Ureter (tissue), 1 donor: ENCODE measurements around the gene IL1B. TPM values are rescaled to one million over a fixed set of nuclear protein-coding genes. Genes with fewer than 3 reads are reported as not detected.
"Not testable (repeated sequence)": the region's sequence is repeated elsewhere in the genome, so short reads cannot be mapped to it uniquely, and the experiment has no call there.

Source experiments
- DNase-seq: peaks from one replicate; pipeline ENCODE4 v3.0.0-alpha.2; 2020; ENCODE audit warnings: low spot score
- total RNA-seq: library from RNA; stranded (reverse); gene quantifications from one replicate; pipeline ENCODE4 v1.2.4, GENCODE V29; 2023
- donor health status: DM: yes; HTN: yes; CAD: no.

Gene IL1B
- total RNA-seq = 3.5 TPM

GRCh38 chr2:112836695-112837117, at the start of gene IL1B:
TSS of gene IL1B (minus strand) at chr2:112836779. CDS start at chr2:112836229, 550 bp downstream.
- DNase-seq = no peak

- no peak for DNase-seq
Observed at GRCh38 chr2:112886291-112886690, 49.7 kb upstream of the IL1B start.

GRCh38 chr2:112885506-112885902, 48.9 kb upstream of the IL1B start:
- no peak for DNase-seq

DNA sequence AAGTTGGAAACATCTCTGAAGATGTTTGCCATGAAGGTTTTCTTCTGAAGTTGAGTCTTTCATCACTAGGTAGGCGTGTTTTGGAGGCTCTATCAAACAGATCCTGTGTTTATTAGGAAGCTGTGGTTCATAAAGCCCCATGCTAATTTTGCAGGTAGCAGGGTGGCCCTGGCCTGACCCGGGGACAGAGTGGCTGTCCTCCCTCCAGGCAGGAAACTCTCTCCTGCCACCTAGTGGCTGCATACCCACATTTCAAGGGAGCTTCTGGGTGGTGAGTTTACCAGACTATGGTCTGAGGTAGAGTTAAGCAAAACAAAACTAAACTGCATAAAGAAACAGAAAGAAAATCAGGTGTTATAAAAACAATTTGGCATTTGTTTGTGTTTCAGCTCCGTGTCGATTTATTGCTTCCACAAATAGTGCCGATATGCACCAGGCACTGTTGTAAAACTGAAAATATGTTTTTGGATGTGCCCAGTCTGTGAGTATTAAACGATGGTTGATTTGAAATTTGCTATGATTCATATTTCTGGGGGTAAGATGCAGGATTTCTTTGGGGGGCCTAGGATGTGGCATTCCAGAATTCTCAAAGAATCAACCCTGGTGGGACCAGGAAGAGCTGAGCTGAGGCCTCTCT, 48.4 kb upstream of the IL1B start:
- no peak for DNase-seq

- DNase-seq = no peak
Observed at GRCh38 chr2:112883669-112884068, 47.1 kb upstream of the IL1B start.

- DNase-seq = no peak
Observed at GRCh38 chr2:112881217-112881985, 44.8 kb upstream of the IL1B start.

- no peak for DNase-seq
Observed at GRCh38 chr2:112880696-112881095, 44.1 kb upstream of the IL1B start.

DNA sequence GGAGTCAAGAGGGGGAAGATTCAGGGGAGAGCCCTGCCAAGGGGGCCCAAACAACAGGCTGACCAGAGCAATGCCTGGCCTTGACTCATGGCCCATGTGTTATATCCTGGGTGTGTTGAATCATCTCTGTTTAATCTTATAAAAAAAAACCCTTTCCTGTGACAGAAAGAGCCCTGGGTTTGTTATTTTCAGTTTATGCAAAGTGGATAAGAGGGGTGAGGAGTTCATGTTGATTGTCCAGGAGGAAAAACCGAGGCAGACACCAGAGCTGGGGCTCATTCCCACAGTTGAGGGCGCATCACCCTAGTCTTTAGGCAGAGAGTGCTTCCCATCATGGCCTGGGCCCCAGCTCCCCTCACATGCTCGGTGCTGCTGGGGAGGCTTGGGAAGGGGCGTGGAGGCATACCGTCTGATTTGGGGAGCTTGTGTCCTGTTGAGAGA, 43.5 kb upstream of the IL1B start:
- DNase-seq = no peak

DNA sequence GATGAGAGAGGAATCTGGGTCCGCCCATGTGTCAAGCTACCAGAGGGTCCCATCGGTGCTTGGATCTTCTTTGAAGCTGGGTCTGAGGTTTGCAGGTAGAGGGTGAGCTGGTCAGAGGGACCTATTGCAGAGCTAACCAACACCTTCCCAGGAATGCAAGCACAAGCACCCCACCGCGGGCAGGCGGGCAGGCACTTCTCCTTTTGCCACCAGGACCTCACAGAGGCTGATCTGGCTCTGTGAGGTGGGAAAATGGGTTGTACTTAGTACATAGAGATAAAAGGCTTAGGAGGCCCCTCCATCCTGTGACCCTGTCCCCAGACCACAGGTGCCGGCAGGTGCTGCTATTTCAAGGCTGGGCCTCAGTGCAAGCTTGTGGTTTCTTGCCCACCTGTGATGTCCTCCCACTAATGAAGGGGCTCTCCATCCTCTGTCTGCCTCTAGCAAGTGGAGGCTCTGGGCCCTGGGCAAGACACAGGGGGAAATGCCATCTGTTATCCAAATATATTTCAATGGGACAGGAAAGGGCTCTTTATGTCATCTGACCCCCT, 43.0 kb upstream of the IL1B start:
- DNase-seq = no peak

- no peak for DNase-seq
Observed at GRCh38 chr2:112877423-112877822, 40.8 kb upstream of the IL1B start.

DNA sequence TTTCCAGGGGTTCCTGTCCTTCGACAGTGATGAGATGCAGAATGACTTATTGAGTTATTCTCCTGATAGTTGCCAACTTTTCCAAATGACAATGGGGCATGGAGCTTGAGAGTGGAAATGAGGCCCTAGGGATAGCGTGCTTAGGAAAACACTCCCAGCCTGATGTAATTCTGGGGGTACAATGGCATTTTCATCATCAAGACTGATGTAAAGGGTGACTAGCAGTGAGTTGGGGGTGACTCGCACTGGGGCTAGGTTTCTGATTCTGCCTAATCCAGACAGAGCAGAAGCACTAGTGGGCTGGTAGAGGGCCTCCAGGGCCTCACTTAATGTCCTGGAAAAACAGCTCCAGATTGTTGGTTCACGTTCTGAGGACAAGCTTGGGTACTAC, 40.4 kb upstream of the IL1B start:
- DNase-seq = no peak

DNA sequence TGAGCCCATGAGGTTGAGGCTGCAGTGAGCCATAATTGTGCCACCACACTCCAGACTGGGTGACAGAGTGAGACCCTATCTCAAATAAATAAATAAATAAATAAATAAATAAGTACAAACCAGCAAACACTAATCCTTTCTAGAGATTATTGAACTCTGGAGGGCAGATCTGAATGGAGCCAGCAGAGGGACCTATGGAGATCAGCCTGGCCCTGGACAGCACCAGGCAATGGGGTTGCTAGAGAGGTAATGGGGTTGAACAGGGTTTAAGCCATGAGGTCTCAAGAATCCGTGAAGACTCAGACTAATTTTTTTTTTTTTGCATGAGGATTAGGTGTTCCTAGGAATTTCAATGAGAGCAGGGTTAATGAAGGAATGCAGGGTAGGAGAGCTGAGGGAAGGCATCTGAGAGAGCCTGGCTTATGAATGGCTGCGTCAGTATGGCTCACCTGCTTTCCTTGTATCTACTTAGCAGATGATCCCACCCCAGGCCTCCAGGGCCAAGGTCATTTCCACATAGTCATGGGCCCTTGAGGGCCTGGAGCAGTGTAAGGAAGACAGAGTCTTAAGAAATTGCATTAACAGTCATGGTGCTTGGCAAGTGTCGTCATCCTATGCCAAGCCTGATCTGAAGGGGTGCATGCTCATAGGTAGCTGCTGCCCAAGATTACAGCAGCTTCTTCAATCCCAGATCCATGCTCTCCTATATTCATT, 39.8 kb upstream of the IL1B start:
- no peak for DNase-seq

DNA sequence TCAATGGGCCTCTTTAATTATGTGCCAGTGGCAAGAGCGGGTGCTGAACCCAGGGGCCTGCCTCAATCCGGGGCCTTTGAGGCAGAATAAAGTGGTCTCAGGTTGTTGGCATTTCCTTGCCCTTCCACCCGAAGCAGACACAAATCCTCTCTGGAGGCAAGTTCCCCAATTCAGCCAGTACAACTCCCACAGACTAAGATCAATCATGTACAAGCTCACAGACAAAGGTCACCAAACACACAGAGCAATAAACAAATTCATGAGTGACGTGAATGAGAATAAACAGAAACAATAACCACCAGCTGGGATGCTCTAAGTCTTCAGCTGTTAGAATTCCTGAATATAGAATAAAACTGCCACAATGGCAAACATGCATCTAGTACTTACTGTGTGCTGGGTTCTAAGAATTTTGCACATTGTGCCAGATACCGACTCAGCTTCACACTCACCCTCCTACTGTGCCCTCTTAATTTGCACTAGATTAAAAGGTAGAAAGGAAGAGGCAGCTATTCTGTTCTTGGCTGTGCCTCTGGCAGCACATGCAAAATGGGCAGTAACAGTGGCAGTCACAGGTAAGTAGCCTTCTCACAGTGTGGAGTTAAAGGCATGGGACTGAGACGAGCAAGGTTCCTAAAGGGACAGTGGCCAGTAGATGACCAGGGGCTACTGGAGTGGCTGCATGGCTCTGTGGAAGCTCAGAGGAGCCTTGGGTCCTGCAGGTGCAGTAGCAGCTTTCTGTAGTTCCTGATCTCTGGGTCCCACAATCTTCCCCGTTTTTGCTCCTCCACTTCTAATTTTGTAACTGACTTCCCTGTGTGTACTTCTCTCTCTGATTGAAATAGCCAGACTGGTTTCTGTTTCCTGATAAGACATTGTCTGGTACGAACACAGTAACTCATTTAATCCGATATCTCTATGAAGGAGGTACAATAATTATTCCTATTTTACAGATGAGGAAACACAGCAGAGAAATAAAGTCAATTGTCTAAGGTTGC, 34.6 kb upstream of the IL1B start:
- no peak for DNase-seq

- DNase-seq = peak; percentile 87
Observed at GRCh38 chr2:112869258-112869842, 32.8 kb upstream of the IL1B start.

DNA sequence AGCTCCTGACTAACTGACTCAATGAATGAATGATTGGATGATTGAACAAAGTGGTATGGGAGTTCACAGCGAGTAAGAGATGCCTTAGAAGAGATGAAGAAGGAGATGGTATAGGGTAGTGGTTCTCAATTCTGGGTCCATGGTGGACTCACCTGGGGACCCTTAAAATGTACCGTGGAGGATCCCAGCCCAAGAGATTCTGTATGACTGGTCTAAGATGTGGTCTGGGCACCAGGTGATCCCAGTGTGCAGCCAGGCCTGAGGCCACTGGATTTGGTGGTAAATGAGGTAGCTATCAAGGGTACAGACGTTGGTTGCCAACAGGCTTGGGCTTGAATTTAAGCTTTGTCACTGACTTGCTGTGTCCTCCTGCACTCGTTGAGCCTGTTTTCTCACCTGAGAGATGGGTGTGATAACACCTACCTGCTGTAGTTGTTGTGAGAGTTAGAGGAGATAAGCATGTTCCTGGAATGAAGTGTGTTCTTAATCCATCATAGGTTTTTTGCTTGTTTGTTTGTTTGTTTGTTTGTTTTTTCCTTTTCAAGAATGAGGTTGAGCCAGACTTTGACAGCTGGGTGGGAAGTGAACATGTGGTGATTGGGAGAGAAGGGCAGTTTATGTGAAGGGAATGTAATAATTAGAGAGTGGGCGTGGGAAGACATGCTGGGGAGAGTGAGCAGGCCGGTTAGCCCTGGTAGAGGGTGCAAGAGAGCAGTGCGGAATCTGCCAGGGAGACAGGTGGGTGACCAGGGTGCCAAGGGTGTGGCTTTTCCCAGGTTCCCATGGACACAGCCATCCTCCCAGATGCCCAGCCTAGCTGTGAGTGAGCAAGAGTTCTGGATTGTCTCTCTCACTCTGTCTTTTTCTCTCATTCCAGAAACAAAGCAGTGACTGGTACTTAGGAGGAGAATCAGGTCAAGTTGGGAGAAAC, 31.4 kb upstream of the IL1B start:
- peak; percentile 55 for DNase-seq

GRCh38 chr2:112866128-112866835, 29.7 kb upstream of the IL1B start:
- no peak for DNase-seq

DNA sequence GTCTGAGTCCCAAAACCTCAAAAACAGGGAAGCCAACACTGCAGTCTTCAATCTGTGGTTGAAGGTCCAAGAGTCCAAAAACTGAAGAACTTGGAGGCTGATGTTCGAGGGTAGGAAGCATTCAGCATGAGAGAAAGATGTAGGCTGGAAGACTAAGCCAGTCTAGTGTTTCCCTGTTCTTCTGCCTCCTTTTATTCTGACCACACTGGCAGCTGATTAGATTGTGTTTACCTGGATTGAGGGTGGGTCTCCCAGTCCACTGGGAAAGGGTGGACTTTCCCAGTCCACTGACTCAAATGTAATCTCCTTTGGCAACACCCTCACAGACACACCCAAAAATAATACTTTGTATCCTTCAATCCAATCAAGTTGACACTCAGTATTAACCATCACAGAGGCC, 27.5 kb upstream of the IL1B start:
- no peak for DNase-seq

DNA sequence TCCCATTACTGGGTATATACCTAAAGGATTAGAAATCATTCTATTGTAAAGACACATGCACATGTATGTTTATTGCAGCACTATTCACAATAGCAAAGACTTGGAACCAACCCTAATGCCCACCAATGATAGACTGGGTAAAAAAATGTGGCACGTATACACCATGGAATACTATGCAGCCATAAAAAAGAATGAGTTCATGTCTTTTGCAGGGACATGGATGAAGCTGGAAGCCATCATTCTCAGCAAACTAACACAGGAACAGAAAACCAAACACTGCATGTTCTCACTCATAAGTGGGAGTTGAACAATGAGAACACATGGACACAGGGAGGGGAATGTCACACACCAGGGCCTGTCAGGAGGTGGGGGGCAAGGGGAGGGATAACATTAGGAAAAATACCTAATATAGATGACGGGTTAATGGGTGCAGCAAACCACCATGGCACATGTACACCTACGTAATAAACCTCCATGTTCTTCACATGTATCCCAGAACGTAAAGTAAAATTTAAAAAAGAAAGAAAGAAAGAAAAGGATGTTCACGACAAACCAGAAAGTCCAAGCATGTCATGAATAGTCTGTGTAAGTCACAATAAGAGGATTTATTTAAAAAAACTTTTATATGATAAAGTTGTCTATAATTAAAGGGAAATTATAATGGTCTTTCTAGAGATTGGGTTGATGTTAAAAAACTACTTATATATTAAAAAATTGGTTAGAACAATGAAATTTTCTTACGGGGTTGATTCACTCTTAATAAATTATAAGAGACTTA, 23.0 kb upstream of the IL1B start:
- DNase-seq = not testable (repeated sequence)
